Hepatocyte (in vitro differentiated cells): ENCODE data around the gene CACNA1C. TPM values are rescaled to one million over a fixed set of nuclear protein-coding genes. Genes with fewer than 3 reads are reported as not detected.

Experiments
- DNase-seq: peaks from one replicate; pipeline ENCODE4 v3.0.0-alpha.2; 2016; ENCODE audit warnings: low spot score
- H2AFZ ChIP-seq: fragments of 200-600 bp; sonication (generic); 2 replicates; pipeline ENCODE4 v1.6.0; 2016; ENCODE audit warnings: antibody characterized with exemption, mild to moderate bottlenecking
- H3K27ac ChIP-seq: fragments of 200-600 bp; sonication (generic); 2 replicates; pipeline ENCODE4 v1.5.1; 2016; ENCODE audit warnings: mild to moderate bottlenecking
- H3K27me3 ChIP-seq: fragments of 200-600 bp; sonication (generic); 2 replicates; pipeline ENCODE4 v1.6.1; 2016
- H3K36me3 ChIP-seq: fragments of 200-600 bp; sonication (generic); replicated peaks from 2 replicates; pipeline ENCODE4 v1.5.1; 2016; ENCODE audit warnings: low read depth; ENCODE audit not compliant: insufficient read depth
- H3K4me1 ChIP-seq: fragments of 200-600 bp; sonication (generic); 2 replicates; pipeline ENCODE4 v1.5.1; 2016; ENCODE audit warnings: mild to moderate bottlenecking, moderate library complexity; ENCODE audit not compliant: insufficient read depth
- H3K4me2 ChIP-seq: fragments of 200-600 bp; sonication (generic); 2 replicates; pipeline ENCODE4 v1.6.0; 2016
- H3K4me3 ChIP-seq: fragments of 200-600 bp; sonication (generic); 2 replicates; pipeline ENCODE4 v1.5.1; 2016; ENCODE audit warnings: mild to moderate bottlenecking
- H3K79me2 ChIP-seq: fragments of 200-600 bp; sonication (generic); 2 replicates; pipeline ENCODE4 v1.6.0; 2017; ENCODE audit warnings: mild to moderate bottlenecking
- H3K9me2 ChIP-seq: fragments of 200-600 bp; sonication (generic); replicated peaks from 2 replicates; pipeline ENCODE4 v1.6.0; 2017; ENCODE audit warnings: mild to moderate bottlenecking; ENCODE audit not compliant: insufficient read depth
- H3K9me3 ChIP-seq: fragments of 200-600 bp; sonication (generic); 2 replicates; pipeline ENCODE4 v1.5.1; 2016; ENCODE audit warnings: low read depth, mild to moderate bottlenecking
- H4K20me1 ChIP-seq: fragments of 200-600 bp; sonication (generic); 2 replicates; pipeline ENCODE4 v1.6.0; 2016; ENCODE audit warnings: mild to moderate bottlenecking; ENCODE audit not compliant: insufficient read depth, poor library complexity, severe bottlenecking
- EZH2 ChIP-seq: fragments of 200-600 bp; sonication (generic); IDR thresholded peaks from 2 replicates; pipeline ENCODE4 v1.6.1; 2016; ENCODE audit warnings: antibody characterized with exemption, mild to moderate bottlenecking, borderline replicate concordance
- EZH2phosphoT487 ChIP-seq: fragments of 200-600 bp; sonication (generic); IDR thresholded peaks from one replicate; pipeline ENCODE4 v1.6.1; 2018; ENCODE audit warnings: antibody characterized with exemption, mild to moderate bottlenecking, low read depth, moderate library complexity; ENCODE audit not compliant: unreplicated experiment, severe bottlenecking
- WGBS: methylation state at CpG from one replicate; pipeline ENCODE4 v1.1.6; 2016; ENCODE audit warnings: low lambda C conversion rate; ENCODE audit errors: missing lambda C conversion rate; 5-methylcytosine and 5-hydroxymethylcytosine counted together
- polyA plus RNA-seq: library from polyadenylated mRNA; unstranded; fragments of >200 nt; fragmentation: Nextera tagmentation; extraction: Ambion mirVana; gene quantifications from 2 replicates; pipeline ENCODE4 v1.2.1, GENCODE V29; 2016
- total RNA-seq: library from RNA; depleted of rRNA; stranded (reverse); fragments of >200 nt; gene quantifications from 2 replicates; pipeline ENCODE4 v1.2.3, GENCODE V29; 2014
- TF ChIP-seq, protein P1 (sequence below): fragments of 200-600 bp; sonication (generic); IDR thresholded peaks from 2 replicates; pipeline ENCODE4 v1.5.1; 2016; ENCODE audit warnings: antibody characterized with exemption, mild to moderate bottlenecking; ENCODE audit not compliant: poor library complexity

CACNA1C gene
- total and polyA plus RNA-seq, 2 experiments from 2014 or later: 3.2 to 4.0 TPM

DNA sequence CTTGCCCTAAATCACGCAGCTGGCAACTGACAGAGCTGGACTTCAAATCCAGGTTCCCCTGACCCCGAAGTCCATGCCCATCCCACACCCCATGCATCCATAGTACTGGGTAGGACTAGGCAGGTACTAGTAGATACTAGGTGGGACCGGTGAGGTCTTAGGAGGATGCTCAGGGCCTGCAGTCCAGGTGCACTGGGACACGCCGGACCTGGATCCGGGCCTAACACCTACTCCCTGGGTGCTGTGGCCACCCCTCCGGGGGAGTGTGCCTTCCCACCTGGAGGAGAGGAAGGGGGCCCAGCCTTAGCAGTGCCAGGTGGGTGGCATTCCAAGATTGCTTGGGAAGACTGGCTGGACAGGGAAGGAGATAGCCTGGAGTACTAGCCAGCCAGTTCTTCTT, 64.8 kb downstream of the CACNA1C start:
- H3K36me3 ChIP-seq: no peaks in the 10 kb centered on the region
- H3K27me3 ChIP-seq: no peaks in the 10 kb centered on the region
- H3K4me1 ChIP-seq: peaks cover 3% of the 10 kb centered on the region
- no peak overlapping the region for H3K27ac ChIP-seq
- no peaks in the 10 kb centered on the region for H3K9me2 ChIP-seq
- WGBS: 96% methylated on average over 7 of the region's 7 CpGs
- H3K79me2 ChIP-seq: no peaks in the 10 kb centered on the region
- no peaks in the 10 kb centered on the region for H3K9me3 ChIP-seq
- TF ChIP-seq EZH2 (no peak), EZH2phosphoT487 (no peak)
- TF ChIP-seq, protein P1, sequence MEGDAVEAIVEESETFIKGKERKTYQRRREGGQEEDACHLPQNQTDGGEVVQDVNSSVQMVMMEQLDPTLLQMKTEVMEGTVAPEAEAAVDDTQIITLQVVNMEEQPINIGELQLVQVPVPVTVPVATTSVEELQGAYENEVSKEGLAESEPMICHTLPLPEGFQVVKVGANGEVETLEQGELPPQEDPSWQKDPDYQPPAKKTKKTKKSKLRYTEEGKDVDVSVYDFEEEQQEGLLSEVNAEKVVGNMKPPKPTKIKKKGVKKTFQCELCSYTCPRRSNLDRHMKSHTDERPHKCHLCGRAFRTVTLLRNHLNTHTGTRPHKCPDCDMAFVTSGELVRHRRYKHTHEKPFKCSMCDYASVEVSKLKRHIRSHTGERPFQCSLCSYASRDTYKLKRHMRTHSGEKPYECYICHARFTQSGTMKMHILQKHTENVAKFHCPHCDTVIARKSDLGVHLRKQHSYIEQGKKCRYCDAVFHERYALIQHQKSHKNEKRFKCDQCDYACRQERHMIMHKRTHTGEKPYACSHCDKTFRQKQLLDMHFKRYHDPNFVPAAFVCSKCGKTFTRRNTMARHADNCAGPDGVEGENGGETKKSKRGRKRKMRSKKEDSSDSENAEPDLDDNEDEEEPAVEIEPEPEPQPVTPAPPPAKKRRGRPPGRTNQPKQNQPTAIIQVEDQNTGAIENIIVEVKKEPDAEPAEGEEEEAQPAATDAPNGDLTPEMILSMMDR: no peak
- no peak overlapping the region for H3K4me3 ChIP-seq
- no peak overlapping the region for H2AFZ ChIP-seq
- H3K4me2 ChIP-seq: no peak overlapping the region
- no peak for DNase-seq
- no peaks in the 10 kb centered on the region for H4K20me1 ChIP-seq

DNA sequence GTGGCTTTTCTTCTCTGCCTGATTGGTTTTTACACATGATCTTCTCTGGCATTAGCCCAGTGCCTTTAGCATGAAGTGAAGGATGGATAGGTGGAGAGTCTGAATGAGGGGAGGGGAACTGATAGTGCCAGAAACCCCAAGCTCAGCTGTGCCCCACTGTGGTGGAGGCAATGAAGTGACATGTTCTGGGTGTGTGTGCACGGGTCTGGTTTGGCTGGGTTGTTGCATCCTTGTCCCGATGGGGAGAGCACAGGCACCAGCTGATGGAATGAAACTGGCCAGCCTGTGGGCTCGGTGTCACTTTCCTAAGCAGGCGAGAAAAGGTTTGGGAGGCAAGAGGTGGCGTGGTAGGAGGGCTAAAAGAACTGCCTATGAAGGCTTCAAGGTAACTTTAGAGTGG, 65.3 kb downstream of the CACNA1C start:
- peaks cover under 1% of the 10 kb centered on the region for H3K4me1 ChIP-seq
- no peaks in the 10 kb centered on the region for H3K27me3 ChIP-seq
- no peaks in the 10 kb centered on the region for H3K9me3 ChIP-seq
- no peaks in the 10 kb centered on the region for H3K79me2 ChIP-seq
- no peak overlapping the region for H3K4me3 ChIP-seq
- 83% methylated on average over 5 of the region's 5 CpGs for WGBS
- H3K36me3 ChIP-seq: no peaks in the 10 kb centered on the region
- DNase-seq: no peak
- H3K27ac ChIP-seq: no peak overlapping the region
- TF ChIP-seq EZH2phosphoT487 (no peak), EZH2 (no peak)
- TF ChIP-seq, protein P1: no peak
- H3K4me2 ChIP-seq: no peak overlapping the region
- no peaks in the 10 kb centered on the region for H4K20me1 ChIP-seq
- no peaks in the 10 kb centered on the region for H3K9me2 ChIP-seq
- no peak overlapping the region for H2AFZ ChIP-seq

DNA sequence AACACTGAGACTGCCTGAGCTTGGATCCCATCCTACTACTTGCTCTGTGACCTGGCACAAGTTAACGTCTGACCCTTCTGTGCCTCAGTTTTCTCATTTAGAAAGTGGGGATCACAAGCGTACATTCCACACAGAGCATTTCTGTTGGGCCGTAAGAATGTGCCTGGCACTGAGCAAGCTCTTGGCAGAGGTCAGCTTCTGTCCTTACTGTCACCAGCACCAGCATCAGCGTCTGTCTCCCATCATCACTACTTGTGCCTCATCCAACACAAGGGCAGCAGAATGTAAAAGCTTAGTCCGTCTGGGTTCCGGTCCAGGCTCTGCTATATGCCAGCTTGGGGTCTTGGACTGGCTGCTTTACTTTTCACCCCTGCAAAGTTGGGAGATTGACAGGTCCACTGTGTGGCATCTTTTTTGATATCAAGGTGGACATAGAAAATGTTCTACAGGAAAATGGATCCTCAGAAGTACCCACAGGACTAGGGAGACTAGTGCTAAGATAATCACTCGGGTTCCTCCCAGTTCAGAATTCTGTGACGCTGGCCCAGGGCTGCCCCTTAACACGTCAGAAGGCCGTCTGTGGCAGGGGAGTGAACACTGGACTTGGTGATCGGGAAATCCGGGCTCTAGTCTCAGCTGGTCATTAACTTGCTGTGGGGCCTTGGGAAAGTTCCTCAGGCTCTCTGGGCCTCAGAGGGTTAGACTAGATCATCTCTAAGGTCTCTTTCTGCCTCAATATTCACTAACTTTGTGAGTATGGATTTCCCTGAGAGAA, 65.9 kb downstream of the CACNA1C start:
- Histone ChIP-seq H2AFZ (no peak overlapping the region), H4K20me1 (no peaks in the 10 kb centered on the region), H3K27ac (no peak overlapping the region), H3K9me3 (no peaks in the 10 kb centered on the region), H3K9me2 (no peaks in the 10 kb centered on the region), H3K79me2 (no peaks in the 10 kb centered on the region), H3K36me3 (no peaks in the 10 kb centered on the region), H3K4me2 (no peak overlapping the region), H3K4me1 (no peaks in the 10 kb centered on the region), H3K4me3 (no peak overlapping the region), H3K27me3 (no peaks in the 10 kb centered on the region)
- no peak for TF ChIP-seq EZH2phosphoT487
- TF ChIP-seq, protein P1: no peak
- no peak for TF ChIP-seq EZH2
- no peak for DNase-seq
- 95% methylated on average over 12 of the region's 12 CpGs for WGBS
